HG03196 (cell line): ENCODE data around the gene IL4R.
"Not testable (repeated sequence)": the region's sequence is repeated elsewhere in the genome, so short reads cannot be mapped to it uniquely, and the experiment has no call there.

Source experiments
- ATAC-seq: cut with Tn5 transposase; IDR thresholded peaks from one replicate; pipeline ENCODE4 v1.9.1; 2021; ENCODE audit not compliant: unreplicated experiment

The IL4R gene

GRCh38 chr16:27327586-27327915 is 13.8 kb downstream of the IL4R start:
- no peak for ATAC-seq

- ATAC-seq = no peak
Measured at GRCh38 chr16:27328937-27329336, 15.2 kb downstream of the IL4R start.

GRCh38 chr16:27329376-27330079 is 15.8 kb downstream of the IL4R start:
- not testable (repeated sequence) for ATAC-seq

- ATAC-seq = no peak
Measured at GRCh38 chr16:27330542-27330941, 16.8 kb downstream of the IL4R start.

GRCh38 chr16:27332105-27332504 is 18.3 kb downstream of the IL4R start:
- ATAC-seq = no peak

GRCh38 chr16:27333104-27333503 is 19.3 kb downstream of the IL4R start:
- ATAC-seq = no peak

- ATAC-seq = no peak
Measured at GRCh38 chr16:27333549-27333948, 19.8 kb downstream of the IL4R start.

GRCh38 chr16:27334192-27334764 is 20.5 kb downstream of the IL4R start:
- no peak for ATAC-seq

- ATAC-seq = no peak
Measured at GRCh38 chr16:27334838-27335237, 21.1 kb downstream of the IL4R start.

- no peak for ATAC-seq
Measured at GRCh38 chr16:27335349-27336053, 21.7 kb downstream of the IL4R start.

- no peak for ATAC-seq
Measured at GRCh38 chr16:27337024-27337423, 23.2 kb downstream of the IL4R start.

GRCh38 chr16:27339180-27339579 is 25.4 kb downstream of the IL4R start:
- no peak for ATAC-seq

- ATAC-seq = no peak
Measured at GRCh38 chr16:27340654-27341053, 26.9 kb downstream of the IL4R start.

GRCh38 chr16:27341549-27341948 is 27.8 kb downstream of the IL4R start:
- no peak for ATAC-seq

- no peak for ATAC-seq
Measured at GRCh38 chr16:27341971-27342370, 28.2 kb downstream of the IL4R start.

GRCh38 chr16:27344721-27345120 is 30.9 kb downstream of the IL4R start:
- no peak for ATAC-seq

- no peak for ATAC-seq
Measured at GRCh38 chr16:27345201-27345600, 31.4 kb downstream of the IL4R start.

GRCh38 chr16:27346819-27347218 is 33.0 kb downstream of the IL4R start:
- ATAC-seq = no peak

- no peak for ATAC-seq
Measured at GRCh38 chr16:27347930-27348685, 34.3 kb downstream of the IL4R start.

GRCh38 chr16:27349276-27349675 is 35.5 kb downstream of the IL4R start:
- ATAC-seq = no peak

- no peak for ATAC-seq
Measured at GRCh38 chr16:27350006-27350405, 36.2 kb downstream of the IL4R start.

- no peak for ATAC-seq
Measured at GRCh38 chr16:27351989-27352388, 38.2 kb downstream of the IL4R start.
